Measurements from ENCODE around the gene PDE6D.
A peak's percentile ranks its signal among the peaks of the same experiment; 100 is the strongest.
"Not testable (repeated sequence)": the region's sequence is repeated elsewhere in the genome, so short reads cannot be mapped to it uniquely, and the experiment has no call there.

Gene PDE6D

GRCh38 chr2:231780123-231780908 is 766 bp downstream of the PDE6D start:
- FAIRE-seq (no peak), DNase-seq (ENCODE audit: extremely low spot score, insufficient read length, low read depth) (no peak)

- DNase-seq (ENCODE audit: extremely low spot score, insufficient read length, low read depth): no peak
- FAIRE-seq: peak; percentile 68
Measured at GRCh38 chr2:231769170-231770136, 11.6 kb downstream of the PDE6D start.

- DNase-seq (ENCODE audit: extremely low spot score, insufficient read length, low read depth) (no peak), FAIRE-seq (peak; percentile 56)
Measured at GRCh38 chr2:231765496-231765929, 15.6 kb downstream of the PDE6D start.

GRCh38 chr2:231764760-231765159 is 16.3 kb downstream of the PDE6D start:
- FAIRE-seq (peak; percentile 68), DNase-seq (ENCODE audit: extremely low spot score, insufficient read length, low read depth) (no peak)

GRCh38 chr2:231764124-231764523 is 17.0 kb downstream of the PDE6D start:
- DNase-seq (ENCODE audit: extremely low spot score, insufficient read length, low read depth) (no peak), FAIRE-seq (no peak)

GRCh38 chr2:231761735-231762134 is 19.3 kb downstream of the PDE6D start:
- DNase-seq (ENCODE audit: extremely low spot score, insufficient read length, low read depth) (no peak), FAIRE-seq (no peak)

GRCh38 chr2:231752061-231752460 is 29.0 kb downstream of the PDE6D start:
- DNase-seq (ENCODE audit: extremely low spot score, insufficient read length, low read depth) (no peak), FAIRE-seq (no peak)

GRCh38 chr2:231751042-231751815 is 29.9 kb downstream of the PDE6D start:
- FAIRE-seq (no peak), DNase-seq (ENCODE audit: extremely low spot score, insufficient read length, low read depth) (no peak)

GRCh38 chr2:231749016-231749415 is 32.1 kb downstream of the PDE6D start:
- not testable (repeated sequence) for FAIRE-seq; DNase-seq (ENCODE audit: extremely low spot score, insufficient read length, low read depth)

- not testable (repeated sequence) for FAIRE-seq; DNase-seq (ENCODE audit: extremely low spot score, insufficient read length, low read depth)
Measured at GRCh38 chr2:231748153-231748896, 32.8 kb downstream of the PDE6D start.

GRCh38 chr2:231745303-231746038 is 35.6 kb downstream of the PDE6D start:
- FAIRE-seq (no peak), DNase-seq (ENCODE audit: extremely low spot score, insufficient read length, low read depth) (no peak)

- FAIRE-seq: no peak
- no peak for DNase-seq (ENCODE audit: extremely low spot score, insufficient read length, low read depth)
Measured at GRCh38 chr2:231743376-231744116, 37.5 kb downstream of the PDE6D start.

GRCh38 chr2:231737761-231738160 is 43.3 kb downstream of the PDE6D start:
- no peak for DNase-seq (ENCODE audit: extremely low spot score, insufficient read length, low read depth)
- FAIRE-seq: no peak

GRCh38 chr2:231732604-231733003 is 48.5 kb downstream of the PDE6D start:
- DNase-seq (ENCODE audit: extremely low spot score, insufficient read length, low read depth) (no peak), FAIRE-seq (no peak)

GRCh38 chr2:231727621-231728020 is 53.5 kb downstream of the PDE6D start:
- DNase-seq (ENCODE audit: extremely low spot score, insufficient read length, low read depth): no peak
- FAIRE-seq: no peak

GRCh38 chr2:231726276-231726675 is 54.8 kb downstream of the PDE6D start:
- DNase-seq (ENCODE audit: extremely low spot score, insufficient read length, low read depth) (no peak), FAIRE-seq (no peak)

- FAIRE-seq (no peak), DNase-seq (ENCODE audit: extremely low spot score, insufficient read length, low read depth) (no peak)
Measured at GRCh38 chr2:231725476-231725875, 55.6 kb downstream of the PDE6D start.

GRCh38 chr2:231722721-231723307 is 58.3 kb downstream of the PDE6D start:
- DNase-seq (ENCODE audit: extremely low spot score, insufficient read length, low read depth): no peak
- no peak for FAIRE-seq

Data from GM18507 (cell line).